GM15510 (cell line): ENCODE measurements around the gene FNTB.

Experiments used
- POLR2A ChIP-seq: IDR thresholded peaks from 3 replicates; pipeline ENCODE4 v1.6.1; 2011; ENCODE audit warnings: borderline replicate concordance; ENCODE audit not compliant: insufficient read length; ENCODE audit errors: extremely low read depth

FNTB gene

DNA sequence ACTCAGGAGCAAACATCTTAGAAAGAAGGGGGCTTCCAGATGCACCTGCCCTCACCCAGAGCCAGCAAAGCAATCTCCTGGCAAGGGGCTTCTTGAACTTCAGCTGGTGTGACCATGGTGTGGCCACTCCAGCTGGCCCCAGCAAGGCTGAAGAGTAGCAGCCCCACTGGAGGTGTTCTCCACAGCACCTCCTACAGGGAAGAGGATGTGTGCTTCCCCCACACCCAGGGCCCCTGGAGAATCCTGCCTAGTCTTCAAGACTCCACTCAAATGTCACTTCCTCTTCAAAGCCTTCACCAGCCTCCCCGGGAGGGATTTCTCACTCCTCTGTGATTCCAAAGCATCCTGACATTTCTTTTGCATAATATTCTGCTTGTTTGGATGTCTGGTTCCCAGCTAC is 23.1 kb upstream of the FNTB start:
- no peak for TF ChIP-seq POLR2A

DNA sequence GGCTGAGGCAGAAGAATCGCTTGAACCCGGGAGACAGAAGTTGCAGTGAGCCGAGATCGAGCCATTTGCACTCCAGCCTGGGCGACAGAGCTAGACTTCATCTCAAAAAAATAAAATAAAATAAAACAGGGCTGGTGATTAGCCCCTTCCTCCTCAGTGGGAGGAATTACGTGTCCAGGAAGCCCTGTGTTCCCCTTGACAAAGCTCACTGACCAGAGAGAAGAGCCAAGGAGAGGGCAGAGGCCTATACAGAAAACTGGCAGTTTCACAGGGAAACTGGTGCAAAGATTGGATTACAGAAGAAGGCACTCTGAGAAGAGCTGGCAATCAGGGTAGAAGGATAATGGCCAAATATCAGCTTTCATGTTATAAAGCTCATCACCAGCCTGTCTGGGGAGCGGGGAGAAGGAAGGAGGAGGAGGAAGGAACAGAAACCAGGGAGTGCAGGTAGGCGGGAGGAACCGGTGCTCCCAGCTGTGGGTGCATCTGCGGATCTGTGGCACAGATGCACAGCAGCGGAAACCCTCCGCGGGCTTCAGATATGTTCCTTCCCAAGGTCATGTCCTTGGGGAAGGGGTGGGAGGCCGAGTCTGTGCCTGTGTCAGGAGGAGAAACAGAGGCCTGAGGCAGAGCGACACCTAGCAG is 21.2 kb upstream of the FNTB start:
- no peak for TF ChIP-seq POLR2A

DNA sequence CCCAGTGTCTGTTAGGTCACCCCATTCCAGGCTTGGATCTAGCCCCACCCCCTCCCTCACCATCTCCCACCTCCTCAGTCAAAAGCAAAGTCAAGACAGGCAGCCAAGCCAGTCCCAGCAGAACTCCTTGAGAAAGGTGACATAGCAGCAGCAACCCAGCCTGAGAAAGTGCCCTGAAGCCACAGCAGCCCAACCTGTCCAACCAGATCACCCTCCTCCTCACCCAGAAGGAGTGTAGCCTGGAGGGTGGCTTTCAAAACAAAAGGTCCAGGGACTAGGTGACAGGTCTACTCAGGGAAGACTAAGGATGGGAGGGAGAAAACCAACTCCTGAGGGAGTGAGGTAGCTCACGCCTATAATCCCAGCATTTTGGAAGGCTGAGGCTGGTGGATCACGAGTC is 19.7 kb upstream of the FNTB start:
- TF ChIP-seq POLR2A, result no peak

DNA sequence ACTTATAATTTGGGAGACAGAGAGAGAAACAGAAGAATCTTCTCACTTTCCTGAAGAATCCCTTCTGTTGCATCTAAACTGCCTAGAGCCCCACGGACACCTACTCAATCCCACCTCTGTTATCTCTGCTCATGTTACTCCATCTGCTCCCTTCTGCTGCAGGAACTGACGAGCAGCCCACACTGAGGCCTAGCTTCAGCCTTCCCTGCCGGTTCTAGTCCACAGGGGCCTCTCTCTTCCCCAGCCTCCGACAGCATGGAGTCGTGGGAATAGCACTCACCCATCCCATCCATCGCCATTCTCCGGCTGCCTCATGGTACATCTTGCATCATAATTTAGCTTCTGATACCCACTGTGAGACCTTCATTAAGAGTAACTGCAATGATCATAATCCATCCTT is 18.5 kb upstream of the FNTB start:
- TF ChIP-seq POLR2A, result no peak

DNA sequence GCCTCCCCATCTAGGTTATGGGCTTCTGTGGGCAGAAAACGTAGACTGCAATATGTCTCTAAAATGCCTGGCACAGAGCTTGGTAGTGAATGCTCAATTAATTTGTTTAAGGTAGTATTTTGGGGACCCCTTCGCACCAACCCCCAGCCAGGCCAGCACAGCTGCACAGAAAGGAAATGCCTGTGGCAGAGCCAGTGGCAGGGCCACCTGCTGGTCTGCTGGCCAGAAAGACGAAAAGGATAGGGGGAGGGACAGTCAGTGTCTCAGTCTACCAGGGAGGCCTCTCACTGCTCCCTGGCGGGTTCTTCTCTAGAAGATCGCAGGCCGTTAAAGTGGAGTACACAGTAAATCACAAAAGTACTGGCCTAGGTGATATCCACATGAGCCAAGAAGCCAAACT is 18.0 kb upstream of the FNTB start:
- no peak for TF ChIP-seq POLR2A

DNA sequence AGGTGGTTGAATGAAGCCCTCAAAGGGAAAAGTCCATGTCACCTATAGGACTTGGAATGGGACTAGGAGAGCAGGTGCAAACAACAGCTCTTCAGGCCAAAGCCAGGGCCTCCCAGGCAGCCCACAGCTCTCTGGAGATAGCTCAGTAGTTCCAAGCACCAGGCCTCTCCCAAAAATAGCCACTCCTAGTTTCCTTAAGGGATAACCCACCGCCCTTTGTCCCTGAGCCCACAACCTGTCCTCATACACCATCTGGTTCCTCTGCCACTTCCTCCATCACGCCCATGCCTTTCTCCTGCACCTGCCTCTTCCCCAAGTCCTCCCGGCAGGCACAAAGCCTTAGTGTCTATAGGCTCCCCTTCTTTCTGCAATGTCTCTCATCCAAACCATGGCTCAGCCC is 16.7 kb upstream of the FNTB start:
- no peak for TF ChIP-seq POLR2A

DNA sequence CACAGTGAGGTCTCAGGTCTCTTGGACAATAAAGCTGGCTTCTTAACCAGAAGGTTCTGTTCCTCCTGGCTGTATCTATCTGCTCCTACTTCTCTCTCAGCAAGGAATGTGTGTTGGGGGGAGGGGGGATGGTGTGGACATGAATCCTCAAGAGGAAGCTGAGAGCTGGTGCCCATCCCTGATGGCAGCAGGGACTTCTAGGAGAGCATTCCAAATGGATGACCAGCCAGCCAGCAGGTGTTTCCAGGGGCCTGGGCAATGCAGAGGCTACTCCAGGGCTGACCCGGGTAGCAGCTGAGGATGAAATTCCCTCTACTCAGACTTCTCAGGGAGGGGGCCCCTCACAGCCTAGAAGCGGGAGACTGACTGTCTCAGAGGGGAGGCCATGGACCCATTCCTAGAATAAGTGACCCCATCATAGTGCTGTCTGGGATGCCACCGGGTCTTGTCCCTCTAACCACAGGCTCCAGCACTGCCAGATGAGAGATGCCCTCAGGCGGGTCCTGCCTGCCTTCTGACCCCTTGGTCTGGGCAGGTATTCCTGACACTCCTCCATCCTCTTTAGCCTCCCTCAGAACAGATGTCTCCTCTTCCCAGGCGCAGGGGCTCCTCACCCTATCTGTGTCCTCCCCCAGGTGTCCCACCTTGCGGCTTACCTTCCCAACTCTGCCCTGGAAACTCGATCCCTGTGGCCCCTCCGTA is 15.8 kb upstream of the FNTB start:
- TF ChIP-seq POLR2A, result no peak

DNA sequence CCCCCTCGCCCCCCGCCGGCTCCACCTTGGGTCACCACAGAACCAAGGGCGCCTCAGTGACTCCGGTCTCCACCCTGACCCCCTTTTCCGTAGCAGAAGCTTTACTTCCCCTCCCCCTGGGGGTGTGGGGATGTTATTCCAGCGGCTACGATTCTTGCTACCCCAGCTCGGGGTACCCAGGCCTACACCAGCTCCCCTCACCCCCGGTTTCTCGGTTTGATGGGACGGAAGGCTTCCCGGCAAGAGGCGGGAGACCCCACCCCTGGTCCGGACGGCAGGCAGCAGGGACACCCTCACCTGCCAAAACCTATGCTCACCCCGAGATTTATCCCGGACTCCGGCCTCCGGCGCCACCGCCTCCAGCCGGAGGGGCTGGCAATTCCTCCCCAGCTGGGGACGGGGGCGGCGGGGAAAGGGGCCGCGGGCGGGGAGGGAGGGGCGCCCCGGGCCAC is 15.2 kb upstream of the FNTB start:
- no peak for TF ChIP-seq POLR2A

DNA sequence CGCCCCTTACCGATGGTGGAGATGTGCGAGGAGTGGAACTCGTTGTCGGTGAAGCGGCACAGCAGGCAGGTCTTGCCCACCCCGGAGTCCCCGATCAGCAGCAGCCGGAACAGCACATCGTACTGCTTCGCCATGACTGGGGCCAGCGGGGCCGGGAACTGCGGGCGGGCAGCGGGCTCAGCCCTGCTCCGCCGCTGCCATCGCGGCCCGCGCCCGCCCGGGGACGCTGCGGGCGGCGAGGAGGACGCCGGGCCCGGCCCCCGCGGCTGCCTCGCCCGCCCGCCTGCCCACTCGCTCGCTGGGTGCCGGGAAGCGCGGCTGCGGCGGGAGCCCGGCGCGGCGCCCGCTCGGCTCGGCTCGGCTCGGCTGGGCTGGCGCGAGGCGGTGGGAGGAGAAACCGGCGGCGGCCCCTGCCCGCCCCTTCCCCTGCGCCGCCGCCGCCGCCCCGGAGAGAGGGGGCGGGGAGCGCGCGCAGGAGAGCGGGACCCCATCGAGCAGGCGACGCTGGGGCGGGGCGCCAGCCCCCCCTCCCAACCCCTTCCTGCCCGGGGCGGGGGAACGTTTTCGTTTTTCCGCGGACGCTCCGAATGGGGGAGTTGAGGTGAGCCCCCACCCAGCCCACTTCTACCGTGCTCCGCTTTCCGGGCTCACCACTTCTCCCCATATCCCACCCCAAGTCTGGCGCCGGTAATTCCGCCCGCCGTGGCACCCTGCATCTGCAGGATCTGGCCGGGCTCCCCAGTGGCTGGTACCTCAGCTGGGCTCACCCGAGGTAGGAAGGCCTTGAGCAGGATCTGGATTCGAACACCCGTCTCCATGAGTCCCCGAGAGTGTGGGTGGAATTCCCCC is 14.5 kb upstream of the FNTB start, which contains the start of gene RAB15:
Gene RAB15, minus strand, starts transcription at position 394 of the 849 bp plus-strand sequence. Its CDS starts 260 bp downstream, at position 134.
- TF ChIP-seq POLR2A, result no peak

DNA sequence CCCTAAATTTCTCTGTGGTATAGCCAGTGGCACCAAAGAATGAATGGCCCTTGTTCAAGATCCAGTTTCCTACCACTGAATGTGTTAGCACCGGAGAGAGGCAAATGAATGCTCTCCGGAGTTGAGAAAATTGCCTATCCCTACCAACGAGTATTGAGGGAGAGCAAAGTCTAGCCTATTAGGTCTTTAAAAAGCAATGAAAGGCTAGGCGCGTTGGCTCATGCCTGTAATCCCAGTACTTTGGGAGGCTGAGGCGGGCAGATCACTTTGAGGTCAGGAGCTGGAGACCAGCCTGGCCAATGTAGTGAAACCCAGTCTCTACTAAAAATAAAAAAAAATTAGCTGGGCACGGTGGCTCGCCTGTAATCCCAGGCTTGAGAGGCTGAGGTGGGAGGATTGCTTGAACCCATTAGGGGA is 13.7 kb upstream of the FNTB start:
- TF ChIP-seq POLR2A, result no peak

DNA sequence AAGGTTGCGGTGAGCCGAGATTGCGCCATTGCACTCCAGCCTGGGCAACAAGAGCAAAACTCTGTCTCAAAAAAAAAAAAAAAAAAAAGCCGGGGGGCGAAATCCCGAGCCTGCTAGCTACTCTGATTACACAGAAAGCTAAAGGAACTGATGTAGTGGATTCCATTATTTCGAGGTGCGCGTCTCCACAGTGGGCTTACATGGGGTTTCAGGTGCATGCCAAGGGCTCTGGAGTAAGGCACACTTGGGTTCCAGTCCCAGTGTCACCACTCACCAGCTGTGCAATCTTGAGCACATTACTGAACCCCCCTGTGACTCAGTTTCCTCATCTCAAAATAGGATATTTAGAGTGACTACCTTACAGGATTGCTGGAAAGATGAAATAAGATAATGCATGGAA is 12.9 kb upstream of the FNTB start:
- TF ChIP-seq POLR2A, result no peak

DNA sequence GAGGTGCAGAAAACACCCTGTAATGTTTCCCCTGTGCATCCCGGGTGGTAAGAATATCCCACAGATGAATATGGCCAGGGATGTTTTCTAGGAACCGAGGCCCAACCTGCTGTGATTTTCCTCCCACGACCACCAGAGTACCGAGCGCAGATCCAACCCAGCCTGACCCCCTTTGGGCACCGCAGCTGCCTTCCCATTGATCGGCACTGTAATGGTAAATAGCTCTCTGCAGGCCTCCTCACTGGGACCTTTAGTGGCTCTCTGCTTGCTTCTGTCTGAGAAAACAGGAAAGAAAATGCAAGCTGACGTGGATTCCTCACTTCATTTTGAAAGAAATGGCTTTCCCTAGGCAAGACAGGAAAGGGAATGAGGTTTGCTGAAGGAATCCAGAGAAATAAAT is 12.1 kb upstream of the FNTB start:
- TF ChIP-seq POLR2A, result no peak

DNA sequence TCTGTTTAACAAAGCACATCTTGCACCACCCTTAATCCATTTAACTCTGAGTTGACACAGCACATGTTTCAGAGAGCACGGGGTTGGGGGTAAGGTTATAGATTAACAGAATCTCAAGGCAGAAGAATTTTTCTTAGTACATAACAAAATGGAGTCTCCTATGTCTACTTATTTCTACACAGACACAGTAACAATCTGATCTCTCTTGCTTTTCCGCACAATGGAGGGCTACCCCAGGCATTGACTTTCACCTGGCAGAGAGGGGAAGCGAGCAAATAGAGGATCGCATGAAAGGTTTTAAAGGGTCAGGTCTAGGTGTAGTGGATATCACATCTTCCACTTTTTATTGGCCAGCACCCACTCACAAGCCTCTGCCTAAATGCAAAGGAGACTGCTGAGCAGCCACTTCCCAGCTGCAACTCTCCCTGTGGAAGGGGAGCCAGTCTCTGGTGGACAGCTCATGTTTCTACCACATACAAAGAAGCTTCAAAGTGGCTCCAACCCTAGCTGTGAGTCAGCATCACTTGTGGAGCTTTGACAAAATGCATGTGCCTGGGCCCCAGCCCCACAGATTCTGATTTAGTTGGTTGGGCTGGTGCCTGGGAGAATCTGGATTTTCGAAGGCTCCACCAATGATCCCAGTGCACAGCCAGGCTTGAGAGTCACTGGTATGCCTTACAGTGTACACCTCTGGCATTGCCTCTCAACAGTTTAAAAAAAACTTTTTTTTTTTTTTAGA is 7.2 kb upstream of the FNTB start:
- TF ChIP-seq POLR2A, result no peak

DNA sequence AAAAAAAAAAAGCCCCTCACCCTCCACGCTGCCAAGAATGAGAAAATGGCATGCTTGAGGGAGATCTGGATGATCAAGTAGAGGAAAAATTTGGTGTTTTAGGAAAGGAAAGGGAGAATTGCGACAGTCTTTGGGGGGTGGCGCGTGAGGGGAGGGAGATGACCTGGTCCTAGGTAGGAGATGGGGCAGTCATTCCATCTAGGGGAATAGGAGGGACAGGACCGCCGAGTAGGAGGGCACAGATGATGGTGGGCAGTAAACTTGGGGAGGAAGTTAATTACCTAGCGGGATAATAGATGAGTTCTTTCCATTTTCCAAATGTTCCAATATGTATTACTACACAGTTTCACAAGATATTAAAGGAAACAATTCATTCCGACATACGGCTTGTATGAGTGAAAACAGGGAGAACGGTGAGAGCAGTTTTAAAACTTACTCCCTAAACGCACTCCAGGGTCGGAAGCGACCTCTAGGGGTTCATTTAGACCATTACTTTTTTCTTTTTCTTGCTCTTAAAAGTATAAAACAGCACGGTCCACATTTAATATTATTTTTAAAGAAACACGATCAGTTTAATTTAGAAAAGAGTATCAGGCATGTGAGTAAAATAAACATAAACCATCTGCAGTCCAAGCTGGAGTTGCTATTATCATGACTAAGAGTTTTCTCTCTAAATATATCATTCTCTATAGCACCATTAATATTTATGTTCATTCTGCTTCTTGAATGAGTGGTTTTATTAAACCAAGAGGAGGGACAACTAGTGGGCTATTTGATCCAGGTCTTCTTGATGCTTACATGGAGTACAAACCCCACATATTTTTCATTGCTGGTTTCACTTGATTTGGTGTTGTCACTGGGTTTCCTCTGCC is 3.0 kb upstream of the FNTB start:
- TF ChIP-seq POLR2A, result no peak

DNA sequence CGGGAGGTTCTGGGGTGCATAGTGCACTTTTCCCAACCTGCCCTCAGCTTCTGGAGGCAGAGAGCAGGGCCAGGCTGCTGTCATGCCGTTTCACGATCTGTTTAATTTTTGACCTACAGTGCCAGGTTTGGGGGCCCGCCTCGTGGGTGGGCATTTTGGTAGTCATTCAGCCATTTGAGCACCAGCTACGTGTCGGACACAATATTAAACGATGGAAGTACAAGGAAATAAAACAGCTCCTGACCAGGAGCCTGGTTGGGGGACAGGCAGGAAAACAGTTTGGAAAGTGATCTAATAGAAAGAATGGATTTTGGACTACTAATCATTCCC is 708 bp downstream of the FNTB start:
- no peak for TF ChIP-seq POLR2A

DNA sequence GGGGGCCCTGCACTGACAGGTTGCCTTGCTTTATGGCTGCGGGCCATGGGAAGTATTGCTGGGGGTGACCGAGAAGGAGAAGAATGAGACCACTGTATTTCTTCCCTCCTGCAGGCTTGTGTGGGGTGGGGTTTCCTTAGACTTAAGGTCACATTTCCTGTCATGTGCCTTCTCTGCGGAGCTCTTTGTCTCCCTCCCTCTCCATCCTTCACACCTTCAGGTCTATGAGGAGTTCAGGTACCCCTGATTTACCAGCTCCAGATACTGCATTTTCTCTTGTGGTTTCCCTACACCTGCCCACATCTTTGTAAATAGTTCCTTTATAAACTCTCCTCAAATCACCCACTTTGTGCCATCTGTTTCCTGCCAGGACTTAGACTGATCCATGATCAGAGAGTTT is 3.6 kb downstream of the FNTB start:
- no peak for TF ChIP-seq POLR2A
